Measurements from ENCODE around the gene EID3.
A peak's percentile ranks its signal among the peaks of the same experiment; 100 is the strongest.
"Not testable (repeated sequence)": the region's sequence is repeated elsewhere in the genome, so short reads cannot be mapped to it uniquely, and the experiment has no call there.

Gene EID3

GRCh38 chr12:104303538-104304151 is at the start of gene EID3:
Gene EID3 (plus strand): TSS chr12:104303739. CDS start chr12:104303935, 196 bp downstream.
- DNase-seq: peak; percentile 89

- DNase-seq: no peak
Measured at GRCh38 chr12:104257913-104258472, 45.5 kb upstream of the EID3 start.

- no peak for DNase-seq
Measured at GRCh38 chr12:104258476-104259067, 45.0 kb upstream of the EID3 start.

DNA sequence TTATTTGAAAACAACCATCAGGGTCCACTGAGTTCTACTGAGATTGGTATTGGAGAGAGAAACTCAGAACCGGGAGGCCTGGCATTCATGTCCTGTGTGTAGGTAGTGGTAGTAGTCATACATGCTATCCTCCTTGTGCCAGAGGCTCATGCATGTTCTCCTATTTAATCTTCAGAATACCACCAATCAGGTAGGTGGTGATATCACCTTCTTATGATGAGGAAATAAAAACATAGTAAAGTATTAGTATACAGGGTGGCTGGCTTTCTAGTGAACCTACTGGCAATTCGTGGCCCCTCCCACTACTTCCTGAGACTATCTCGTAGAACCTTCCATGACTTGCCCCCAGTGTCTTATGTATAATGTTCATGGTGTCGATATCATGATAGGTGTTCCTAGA is 40.5 kb upstream of the EID3 start:
- DNase-seq: no peak

DNA sequence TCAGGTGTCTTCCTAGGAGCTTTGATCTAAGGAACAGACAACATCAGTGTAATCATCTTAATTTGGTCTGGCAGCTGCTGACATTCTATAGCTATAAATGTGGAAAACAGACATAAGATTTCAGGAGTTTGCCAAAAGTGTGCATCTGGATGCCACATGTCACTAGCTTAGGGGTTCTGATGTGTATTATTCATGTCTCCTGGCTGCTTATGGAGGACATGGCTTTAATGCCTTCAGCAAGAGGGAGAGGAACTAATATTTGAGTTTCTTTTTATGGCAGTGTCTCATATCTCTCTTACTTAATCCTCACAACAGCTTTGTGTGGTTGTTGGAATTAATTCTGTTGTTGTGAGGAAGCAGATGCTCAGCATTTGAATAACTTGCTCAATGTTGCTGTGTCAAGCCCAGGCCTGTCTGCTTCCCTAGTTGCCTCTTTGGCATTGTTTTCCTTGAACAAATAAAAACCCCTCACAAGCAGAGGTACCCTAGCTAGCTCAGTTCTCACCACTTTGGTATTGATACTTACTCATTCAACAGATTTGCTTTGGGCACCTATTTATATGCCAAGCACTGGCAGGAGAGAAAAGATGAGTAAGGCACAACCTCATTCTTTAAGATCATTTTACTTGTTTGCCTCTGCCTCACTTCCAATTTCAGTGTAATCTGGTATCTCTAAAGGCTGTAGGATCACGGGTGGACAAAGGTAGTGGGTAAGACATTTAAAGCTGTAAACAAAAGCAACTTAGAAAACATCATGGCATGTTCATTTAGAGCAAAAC is 39.8 kb upstream of the EID3 start:
- no peak for DNase-seq

GRCh38 chr12:104265436-104265835 is 38.1 kb upstream of the EID3 start:
- DNase-seq: not testable (repeated sequence)

DNA sequence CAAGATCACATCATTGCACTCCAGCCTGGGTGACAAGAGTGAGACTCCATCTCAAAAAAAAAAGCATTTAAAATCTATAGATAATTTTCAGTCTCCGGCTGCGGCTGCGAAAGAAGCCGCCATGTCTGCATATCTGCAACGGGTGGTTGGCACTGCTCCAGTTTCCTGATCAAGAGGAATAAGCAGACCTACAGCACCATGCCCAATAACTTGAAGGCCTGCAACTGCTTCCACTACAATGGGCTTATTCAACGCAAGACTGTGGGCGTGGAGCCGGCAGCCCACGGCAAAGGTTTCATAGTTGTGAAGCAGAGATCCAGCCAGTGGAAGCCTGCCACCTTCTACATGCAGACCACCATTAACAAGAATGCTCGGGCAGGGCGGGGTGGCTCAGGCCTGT is 30.6 kb upstream of the EID3 start:
- no peak for DNase-seq

DNA sequence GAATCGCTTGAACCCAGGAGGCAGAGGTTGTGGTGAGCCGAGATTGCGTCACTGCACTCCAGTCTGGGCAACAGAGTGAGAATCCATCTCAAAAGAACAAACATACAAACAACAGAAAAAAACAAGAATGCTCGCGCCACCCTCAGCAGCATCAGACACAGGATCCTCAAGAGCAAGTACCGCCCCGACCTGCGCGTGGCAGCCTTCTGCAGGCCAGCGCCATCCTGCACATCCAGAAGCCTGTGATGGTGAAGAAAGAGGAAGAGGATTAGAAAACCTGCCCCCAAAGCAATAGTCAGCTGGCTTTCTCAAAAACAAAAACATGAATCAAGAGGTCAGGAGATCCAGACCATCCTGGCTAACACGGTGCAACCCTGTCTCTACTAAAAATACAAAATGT is 30.0 kb upstream of the EID3 start:
- DNase-seq: no peak

DNA sequence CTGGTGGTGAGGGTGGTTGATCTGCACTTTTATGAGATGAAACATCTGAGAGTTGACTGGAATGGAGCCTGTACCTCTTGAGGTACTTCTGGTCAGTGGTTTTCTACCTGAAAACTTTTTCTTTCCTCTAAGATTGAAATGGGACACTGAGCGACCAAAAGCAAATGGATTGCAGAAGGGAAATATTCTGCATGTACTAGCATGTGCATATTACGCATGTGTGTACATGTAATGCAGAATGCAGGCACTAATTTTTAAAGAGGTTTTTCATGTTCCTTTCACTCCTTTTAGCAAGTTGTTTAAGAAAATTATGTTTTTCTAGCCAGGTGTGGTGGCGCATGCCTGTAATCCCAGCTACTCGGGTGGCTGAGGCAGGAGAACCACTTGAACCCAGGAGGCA is 28.7 kb upstream of the EID3 start:
- no peak for DNase-seq

- DNase-seq: no peak
Measured at GRCh38 chr12:104275689-104276088, 27.9 kb upstream of the EID3 start.

- DNase-seq: no peak
Measured at GRCh38 chr12:104276273-104277131, 27.0 kb upstream of the EID3 start.

- no peak for DNase-seq
Measured at GRCh38 chr12:104279164-104279563, 24.4 kb upstream of the EID3 start.

DNA sequence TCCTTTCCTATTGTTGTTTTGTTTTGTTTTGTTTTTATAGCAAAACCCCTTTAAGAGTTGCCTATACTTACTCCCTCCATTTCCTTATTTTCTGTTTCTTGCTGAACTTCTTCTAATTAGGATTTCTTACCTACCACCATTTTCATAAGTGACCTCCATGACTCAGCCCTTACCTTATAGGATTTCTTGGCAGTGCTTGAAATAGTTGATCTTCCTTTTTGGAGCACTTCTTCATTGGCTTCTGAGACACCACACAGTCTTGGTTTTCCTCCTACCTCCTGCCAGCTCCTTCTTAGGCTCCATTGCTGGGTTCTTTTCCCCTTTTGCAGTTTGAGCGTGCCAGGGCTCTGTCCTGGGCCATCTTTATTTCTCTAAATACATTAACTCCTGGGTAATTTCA is 23.4 kb upstream of the EID3 start:
- DNase-seq: no peak

DNA sequence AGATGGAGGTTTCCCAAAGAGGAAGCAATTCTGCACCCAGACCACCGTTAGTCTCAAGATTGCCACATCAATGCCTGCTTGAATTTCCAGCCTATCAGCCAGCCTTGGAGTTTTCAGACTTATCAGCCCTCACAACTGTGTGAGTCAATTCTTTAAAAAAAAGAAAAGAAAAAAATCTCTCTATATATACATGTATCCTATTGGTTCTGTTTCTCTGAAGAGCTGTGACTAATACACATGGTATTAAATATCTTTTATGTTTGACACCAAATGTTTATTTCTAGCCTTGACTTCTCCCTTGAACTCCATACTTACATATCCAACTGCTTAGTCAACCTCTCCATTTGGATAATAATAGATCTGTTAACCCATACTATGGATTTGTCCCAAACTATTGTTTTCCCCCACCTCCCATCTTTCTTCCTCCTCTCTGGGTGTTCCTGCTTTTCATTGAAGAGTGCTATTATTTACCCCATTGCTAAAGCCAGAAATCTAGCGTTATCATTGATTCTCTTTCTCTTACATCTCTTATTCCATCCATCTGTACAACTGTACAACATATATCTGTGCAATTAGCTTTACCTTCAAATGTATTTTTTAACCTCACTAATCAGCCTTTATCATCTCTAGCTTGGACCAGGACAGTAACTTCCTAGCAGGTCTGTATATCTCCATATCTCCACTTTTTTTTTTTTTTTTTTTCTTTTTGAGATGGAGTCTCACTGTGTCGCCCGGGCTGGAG is 22.7 kb upstream of the EID3 start:
- DNase-seq: no peak

- DNase-seq: no peak
Measured at GRCh38 chr12:104281636-104282035, 21.9 kb upstream of the EID3 start.

DNA sequence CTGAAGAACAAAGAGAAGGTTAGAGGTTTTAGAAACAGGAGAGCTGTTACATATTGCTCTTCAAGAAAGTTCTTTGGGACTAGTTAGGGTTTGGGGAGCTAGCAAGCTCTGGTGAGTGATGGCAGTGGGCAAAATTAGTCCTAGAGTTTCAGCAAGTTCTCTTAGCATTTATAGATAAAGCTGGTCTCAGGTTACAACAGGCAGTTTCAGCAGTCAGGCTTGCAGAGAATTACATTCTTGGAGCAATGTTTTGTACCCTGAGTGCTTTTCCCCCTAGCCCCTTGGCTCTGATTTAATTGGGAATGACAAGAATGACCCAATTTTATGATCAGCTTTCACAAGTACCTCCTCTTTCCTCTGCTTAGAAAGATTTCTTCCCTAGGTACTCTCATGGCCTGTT is 21.4 kb upstream of the EID3 start:
- no peak for DNase-seq

DNA sequence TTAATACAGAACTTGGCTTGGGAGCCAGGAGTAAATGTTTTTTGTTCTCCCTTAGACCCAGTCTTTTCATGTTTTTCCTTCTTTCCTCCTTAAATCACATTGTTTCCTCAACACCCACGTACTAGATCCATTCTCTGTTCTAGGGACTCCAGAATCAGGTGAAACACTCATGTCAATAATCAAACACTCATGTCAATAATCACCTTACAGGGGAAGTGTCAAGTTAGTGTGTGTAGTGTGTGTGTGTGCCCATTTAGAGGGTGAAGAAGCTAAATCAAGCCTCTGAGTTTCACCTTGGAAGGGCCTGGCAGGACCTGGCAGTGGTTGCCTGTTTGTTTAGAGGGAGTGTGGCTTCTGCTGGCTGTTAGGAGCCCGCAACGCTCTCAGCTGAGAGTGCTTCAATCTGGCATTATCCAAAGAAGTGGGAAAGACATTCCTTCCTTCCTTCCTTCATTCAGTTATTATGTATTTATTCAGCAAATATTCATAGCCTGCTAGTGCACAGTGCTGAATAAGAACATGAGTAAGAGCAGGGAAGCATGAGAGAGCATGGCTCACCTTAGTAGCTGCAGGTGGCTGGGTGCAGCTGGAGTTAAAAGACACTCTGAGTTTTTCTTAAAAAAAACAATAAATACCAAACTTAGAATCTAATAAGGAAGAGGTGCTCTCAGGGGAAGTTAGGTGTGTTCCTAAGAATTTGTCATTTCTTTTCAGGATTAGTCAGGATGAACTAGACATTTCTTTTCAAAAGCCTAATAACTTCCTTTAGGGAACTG is 17.6 kb upstream of the EID3 start:
- peak; percentile 21 for DNase-seq

- peak; percentile 88 for DNase-seq
Measured at GRCh38 chr12:104286516-104287482, 16.7 kb upstream of the EID3 start.

DNA sequence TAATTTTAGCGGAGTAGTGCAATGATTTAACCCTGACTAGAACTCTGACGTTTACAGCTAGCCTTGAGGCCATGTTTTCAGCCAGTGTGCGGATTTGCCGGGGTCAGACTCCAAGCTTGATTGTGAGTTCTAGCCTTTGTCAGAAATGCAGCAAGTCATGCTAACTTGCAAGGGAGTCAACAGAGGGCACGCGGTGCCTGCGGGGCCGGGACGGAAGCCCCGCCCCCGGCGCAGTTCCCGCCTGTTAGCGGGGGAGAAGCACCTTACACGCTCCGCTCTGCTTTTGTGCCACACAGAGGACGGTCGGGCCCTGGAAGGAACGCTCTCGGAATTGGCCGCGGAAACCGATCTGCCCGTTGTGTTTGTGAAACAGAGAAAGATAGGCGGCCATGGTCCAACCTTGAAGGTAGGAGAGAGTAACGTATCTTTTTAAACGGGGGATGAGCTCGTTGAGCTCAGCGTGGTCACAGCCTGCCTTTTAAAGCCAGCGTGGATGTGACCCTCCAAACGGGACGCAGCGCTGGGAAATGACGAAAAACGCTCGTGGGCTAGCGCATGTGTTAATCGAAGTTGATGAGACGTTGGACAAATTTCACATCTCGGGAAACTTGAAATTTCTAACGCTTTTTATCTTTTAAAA is 14.8 kb upstream of the EID3 start:
- DNase-seq: peak; percentile 84

DNA sequence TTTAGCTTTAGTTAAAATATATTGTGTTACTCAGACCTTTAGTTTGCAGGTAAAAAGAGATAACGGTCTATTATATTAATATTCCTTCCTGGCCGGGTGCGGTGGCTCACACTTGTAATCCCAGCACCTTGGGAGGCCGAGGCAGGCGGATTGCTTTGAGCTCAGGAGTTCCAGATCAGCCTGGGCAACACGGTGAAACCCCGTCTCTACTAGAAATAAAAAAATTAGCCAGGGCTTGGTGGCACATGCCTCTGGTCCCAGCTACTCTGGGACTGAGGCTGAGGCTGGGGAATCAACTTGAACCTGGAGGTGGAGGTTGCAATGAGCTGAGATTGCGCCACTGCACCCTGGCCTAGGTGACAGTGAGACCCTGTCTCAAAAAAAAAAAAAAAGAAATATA is 13.2 kb upstream of the EID3 start:
- DNase-seq: no peak
